Activated effector memory CD4-positive, alpha-beta T cell treated with Interleukin-2 at 50 U/mL for 16 hours (primary cell): ENCODE results near the gene C18orf32.
"Not testable (repeated sequence)": the region's sequence is repeated elsewhere in the genome, so short reads cannot be mapped to it uniquely, and the experiment has no call there.

Experiments used
- DNase-seq: peaks from one replicate; pipeline ENCODE4 v3.0.0-alpha.2; 2020

The C18orf32 gene

DNA sequence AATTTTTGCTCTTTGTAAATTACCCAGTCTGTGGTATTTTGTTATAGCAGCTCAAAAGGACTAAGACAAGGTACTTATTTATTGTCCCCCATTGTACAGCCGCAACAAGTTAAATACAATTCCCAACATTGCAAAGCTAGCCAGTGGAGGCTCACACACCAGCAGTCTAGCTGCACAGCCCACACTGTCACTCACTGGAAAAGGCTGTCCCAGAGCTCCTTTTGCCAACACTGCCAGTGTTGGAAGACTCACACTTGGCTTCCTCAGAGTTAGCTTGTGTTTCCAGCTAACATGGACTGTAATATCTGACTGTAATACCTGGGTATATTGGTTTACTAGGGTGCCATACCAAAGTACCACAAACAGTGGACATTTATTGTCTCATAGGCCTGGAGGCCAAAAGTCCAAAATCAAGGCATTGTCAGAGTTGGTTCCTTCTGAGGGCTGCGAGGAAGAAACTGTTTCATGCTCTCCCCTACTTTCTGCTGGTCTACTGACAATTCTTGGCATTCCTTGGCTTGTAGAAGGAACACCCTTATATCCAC is 19.9 kb downstream of the C18orf32 start:
- DNase-seq: no peak

DNA sequence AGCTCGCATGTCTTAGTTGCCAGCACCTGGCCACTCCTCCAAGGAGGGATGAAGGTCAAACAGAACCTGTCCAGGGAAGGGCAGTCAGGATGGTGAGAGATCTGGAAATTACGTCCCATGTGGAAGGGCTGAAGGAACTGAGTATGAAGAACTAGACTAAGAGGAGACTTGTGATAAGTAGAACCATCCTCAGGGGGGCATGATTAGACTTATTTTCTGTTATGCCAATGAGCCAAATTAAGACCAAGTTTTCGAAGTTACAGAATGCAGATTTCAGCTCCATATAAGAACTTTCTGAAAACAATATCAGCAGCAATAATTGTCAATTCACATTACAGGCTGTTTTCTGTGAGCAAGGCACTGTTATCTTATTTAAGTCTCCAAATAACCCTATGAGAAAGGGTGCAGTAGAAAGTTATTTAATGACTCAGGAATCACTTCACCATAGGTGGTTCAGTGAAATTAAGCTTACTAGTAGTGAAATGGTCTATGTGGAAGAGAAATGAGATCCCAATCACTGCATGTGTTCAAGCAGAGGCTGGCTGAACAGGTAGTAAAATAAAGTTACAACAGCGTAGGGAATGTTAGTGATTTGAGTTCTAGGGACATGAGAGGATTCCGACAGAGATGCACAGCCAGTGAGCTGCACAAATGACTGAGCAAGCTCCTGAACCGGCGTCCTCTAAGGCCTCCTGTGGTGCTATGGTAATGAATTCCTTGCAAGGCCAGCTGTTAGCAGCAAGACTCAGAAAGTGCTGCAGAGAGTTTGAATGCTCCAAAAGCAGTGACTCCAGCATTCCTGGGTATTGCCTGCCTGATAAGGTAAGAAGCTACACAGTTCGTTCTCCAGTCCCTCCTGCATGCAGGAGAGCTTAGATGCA is 22.1 kb downstream of the C18orf32 start:
- DNase-seq: no peak

DNA sequence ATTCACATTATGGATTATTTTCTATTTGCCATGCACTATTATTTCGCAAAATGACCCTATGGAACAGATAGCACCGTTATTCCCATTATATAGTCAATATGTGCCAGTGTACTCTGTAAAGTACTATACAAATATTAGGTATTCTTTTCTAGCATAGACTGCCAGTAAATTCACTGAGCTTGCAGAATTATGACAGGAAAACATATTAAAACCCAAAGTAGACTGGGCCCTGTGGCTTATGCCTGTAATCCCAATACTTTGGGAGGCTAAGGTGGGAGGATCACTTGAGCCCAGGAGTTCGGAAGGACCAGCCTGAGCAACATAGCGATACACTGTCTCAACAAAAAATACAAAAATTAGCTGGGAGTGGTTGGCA is 25.4 kb downstream of the C18orf32 start:
- no peak for DNase-seq

DNA sequence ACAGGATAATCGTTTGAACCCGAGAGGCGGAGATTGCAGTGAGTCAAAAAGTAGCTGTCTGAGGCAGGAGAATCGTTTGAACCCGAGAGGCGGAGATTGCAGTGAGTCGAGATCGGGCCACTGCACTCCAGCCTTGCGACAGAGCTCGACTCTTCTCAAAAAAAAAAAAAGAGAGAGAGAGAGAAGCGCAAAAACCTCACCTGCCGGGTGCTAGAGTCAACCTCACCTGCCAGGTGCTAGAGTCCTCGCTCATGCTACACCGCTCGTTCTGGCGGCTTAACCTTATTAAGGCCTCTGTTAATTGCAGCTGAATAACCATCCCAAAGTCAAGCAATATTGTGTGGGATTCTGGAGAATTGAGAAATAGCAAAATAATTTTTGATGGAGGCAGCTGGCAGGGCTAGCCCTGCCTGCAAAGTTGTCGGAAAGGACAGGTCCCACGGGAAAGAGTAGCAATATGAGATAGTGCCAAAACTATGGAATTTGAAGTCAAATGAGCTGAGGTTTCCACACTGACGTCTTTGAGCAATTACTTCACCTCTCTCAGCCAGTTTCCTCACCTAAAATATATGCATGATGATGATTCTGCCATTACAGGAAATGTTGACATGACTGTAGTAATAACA is 25.9 kb downstream of the C18orf32 start:
- no peak for DNase-seq

DNA sequence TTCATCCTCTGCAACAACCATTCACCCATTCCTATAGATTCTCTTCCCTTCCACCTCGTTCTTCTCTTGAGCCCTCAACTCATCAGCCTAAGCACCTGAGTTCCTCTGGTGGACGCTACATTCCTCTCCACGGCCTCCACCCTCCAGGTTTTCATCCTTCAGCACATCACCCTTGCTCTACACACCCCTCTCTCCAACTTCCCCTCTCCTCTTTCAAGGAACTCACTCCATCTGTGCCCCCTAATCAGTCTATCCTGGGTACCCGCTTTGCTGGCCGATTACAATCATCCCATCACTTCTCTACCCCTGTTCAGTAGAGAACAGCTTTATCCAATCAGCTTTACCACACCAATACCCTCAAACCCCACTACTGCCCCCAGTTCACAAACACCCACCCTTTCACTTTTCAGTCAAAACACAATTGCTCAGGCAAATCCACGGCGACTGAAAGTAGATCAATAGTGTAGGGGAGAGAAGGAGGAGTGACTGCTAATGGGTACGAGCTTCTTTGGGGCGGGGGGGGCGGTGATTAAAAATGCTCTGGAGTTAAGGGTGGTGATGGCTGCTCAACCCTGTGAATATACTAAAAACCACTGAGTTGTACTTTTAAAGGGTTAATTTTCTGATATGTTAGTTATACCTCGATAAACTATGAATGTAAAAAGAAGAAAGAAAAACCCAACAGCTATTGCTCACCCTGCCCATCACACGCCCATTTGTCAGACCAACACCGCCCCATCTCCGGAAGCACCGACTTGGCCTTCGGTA is 27.4 kb downstream of the C18orf32 start:
- DNase-seq: no peak

DNA sequence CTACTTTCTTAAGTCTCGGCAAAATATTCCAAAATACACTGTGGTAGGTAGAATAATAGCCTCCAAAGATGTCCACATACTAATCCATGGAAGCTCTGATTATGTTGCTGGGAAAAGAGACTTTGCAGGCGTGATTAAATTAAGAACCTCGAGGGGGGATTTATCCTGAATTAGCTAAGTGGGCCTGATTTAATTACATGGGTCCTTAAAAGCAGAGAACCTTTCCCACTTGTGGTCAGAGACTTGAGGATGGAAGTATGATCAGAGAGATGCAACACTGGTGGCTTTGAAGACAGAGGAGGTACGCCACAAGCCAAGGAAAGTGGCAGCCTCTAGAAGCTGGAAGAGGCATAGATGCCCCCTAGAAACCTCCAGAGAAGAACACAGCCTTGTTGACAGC is 29.4 kb downstream of the C18orf32 start:
- DNase-seq: no peak

DNA sequence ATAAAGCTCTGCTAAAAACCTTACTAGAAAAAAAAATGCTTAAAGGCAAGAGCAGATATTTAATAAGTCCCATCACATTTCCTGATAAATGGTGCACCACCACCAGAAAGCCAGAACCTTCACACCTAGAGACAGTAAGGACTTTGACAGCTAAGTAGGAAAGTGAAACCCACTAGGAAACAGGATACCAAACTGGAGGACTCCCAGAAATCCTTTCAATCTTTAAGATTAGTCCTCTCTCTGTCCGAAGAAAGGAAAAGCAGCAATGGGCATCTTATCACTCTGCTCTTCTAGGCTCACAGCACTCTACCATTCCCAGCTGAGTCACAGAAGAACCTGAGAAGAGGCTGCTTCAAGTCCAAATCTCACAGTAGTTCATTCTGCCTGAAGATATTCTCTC is 30.2 kb downstream of the C18orf32 start:
- no peak for DNase-seq

DNA sequence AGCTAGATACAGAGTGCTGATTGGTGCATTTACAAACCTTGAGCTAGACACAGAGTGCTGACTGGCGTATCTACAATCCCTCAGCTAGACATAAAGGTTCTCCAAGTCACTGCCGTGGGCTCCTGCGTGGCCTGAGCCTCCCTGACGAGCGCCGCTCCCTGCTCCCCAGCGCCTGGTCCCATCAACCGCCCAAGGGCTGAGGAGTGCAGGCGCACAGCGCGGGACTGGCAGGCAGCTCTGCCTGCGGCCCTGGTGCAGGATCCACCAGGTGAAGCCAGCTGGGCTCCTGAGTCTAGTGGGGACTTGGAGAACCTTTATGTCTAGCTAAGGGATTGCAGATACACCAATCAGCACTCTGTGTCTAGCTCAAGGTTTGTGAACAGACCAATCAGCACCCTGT is 34.5 kb downstream of the C18orf32 start:
- not testable (repeated sequence) for DNase-seq

DNA sequence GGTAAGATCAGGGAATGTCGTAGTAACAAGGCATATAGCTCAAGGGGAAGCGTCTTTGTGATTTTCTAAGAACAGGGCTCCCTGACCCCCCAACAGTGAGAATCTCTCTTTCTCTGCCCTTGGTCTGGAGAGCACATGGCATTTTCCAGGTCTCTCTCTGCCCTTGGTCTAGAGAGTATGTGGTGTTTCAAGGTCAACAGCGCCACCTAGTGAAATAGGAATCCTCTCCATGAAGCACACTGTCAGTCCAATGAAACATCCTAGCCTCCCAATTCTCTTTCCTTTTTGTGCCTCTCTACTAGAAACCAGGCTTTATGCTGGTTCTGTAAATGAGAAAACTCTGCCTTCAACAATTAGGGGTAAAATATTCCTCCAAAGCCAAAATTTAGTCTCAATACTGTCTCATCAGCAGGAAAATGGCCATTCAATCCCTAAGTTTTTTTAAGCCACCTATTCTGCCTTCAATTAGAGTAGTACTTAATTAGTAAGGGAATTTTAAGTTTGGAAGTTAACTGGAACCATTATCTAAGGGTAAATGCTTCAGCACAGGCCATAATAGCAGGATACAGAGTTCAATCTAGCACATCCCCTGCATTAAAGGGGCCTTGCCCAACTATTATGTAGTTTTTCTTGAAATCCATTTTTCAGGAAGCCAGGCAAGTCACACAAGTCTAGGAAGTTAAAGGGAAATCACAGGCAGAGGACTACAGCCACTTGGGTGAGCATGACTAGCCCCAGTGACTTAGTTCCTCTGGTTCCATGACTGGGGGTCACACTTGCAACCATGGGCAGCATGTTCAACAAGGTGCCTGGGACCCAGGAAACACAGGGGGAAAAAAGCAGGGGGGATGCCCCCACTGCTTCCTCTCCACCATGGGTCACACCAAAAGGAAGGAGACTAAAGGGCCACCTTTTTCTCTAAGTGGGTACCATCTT is 39.0 kb downstream of the C18orf32 start:
- no peak for DNase-seq

DNA sequence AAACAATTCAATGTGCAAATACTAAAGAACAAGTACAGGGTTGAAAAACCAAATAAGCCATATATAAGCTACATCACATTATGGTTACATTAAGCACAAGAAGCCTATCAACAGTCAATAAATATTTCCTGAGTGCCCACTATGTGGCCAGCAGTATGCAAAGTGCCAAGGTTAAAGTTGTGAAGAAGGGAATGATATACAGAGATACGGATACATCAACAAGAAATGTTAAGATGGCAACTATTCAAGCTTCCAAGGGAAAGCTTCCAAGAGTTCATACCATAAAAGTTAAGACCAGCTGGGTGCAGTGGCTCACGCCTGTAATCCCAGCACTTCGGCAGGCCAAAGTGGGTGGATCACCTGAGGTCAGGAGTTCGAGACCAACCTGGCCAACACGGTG is 40.6 kb downstream of the C18orf32 start:
- DNase-seq: no peak

DNA sequence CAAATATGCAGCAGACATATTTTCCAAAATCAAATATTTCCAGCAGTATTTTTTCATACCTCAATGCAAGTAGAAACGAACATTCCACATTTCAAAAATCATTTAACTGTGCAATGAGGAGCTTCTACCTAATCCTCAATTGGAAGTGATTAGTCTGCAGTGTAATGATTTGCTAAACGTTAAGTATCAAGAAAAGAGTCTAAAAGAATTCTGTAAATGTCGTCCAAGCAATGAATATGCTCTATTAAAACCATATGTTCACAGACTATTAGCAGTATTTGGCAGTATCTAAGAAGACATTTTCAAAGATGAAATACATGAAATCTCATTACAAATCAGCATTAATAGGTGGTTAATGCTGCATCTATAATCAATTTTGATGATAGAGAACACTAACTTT is 42.5 kb downstream of the C18orf32 start:
- no peak for DNase-seq

DNA sequence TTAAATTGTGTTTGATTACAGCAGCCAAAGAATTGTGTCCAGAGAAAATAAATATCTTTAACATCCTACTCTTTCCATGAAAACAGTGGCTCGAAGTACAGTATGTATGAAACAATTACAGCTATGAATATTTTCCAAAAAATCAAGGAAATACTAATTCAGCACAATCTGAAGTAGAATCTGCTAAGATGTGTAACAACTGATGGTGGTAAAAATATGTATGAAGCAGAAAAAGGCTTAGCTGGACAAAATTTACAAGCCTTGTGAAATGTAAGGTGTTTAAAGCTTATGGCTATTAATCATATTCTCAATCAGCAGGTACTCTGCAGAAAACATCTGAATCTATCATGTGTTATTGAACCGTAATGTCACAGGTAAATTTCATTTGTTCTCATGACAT is 43.2 kb downstream of the C18orf32 start:
- DNase-seq: no peak

DNA sequence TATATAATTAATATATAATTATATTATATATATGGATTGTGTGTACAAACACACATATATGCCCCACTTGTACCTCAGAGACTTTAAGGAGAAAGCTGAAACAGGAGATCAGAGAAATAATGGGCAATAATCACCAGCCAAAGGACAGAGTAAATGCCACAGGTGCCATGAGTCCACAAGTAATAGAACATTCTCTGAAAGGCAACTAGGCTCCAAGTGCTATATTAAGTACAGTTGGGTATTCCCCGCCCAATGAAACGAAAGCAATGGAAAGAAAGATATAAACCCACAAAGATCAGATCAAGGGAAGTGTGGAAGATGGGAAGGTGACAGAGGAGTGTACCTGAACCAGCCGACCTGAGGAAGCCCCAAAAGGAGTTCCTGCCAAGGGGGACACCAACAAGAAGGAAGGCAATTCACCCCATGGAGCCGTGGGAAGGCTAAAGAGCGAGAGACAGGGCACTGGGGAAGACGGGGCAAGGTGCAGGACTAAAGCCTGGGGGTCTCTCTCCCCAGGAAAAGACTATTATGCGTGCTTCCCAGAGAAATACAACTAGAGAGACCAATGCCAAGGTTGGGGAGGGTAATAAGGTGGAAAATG is 45.6 kb downstream of the C18orf32 start:
- DNase-seq: no peak

DNA sequence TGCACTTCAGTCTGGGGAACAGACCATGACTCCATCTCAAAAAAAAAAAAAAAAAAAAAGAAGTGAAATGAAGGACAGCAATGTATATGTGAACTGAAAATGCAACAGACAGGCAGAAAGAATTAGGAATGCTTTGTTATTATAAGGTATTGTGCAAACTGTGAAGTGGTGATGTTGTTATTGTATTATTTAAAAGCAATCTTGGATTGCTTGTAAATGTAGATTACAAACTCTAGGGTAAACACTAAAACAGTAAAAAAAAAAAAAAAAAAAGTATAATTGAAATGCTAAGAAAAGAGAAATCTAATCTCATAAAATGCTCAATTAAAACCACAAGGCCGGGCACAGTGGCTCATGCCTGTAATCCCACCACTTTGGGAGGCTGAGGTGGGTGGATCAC is 51.9 kb downstream of the C18orf32 start:
- no peak for DNase-seq

DNA sequence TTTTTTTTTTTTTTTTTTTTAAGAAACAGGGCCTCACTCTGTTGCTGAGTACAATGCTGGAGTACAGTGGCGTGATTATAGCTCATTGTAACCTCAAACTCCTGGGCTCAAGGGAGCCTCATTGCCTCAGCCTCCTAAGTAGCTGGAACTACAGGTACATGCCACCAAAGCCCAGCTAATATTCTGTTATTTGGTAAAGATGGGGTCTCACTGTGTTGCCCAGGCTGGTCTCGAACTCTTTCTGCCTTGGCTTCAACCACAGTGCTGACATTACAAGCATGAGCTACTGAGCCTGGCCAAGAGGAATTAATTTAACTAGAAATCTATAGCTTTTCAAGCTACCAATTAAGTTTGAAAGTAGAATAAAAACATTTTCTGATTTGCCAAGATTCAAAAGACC is 54.4 kb downstream of the C18orf32 start:
- no peak for DNase-seq

DNA sequence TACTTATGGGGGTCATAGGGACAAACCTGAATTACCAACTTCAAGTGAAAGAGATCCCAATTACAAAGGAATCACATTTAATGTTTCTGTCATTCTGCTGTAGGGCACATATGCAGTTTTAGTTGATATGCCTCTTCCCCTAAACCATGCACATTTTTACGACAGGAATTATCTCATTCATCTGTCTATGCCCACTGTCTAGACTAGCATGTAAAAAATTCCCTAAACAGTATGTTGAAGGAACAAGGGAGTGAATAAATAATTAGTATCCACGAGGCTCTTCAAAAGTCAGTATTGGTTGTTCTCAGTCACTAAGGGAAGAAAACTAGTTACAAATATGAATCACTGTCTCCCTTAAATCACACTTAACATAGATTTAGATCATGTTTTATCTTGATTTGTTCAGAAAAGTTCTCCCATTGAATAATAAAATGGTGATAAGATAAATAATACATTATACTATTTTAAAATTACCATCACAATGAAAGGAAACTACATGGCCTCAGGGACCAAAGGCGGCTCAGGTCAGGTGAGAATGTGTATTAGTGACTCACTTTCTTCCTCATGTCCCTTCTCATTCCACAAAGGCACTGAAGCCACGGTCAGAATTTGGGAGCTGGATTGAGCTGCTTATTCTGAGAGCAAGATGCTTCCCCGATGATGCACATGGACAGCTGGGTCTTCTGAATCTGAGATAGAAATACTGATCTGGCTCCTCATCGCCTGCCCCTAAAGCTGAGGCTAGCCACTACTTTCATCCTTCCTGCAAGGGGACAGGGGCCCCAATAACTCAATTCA is 55.7 kb downstream of the C18orf32 start:
- no peak for DNase-seq
